ENCODE measurements around the gene C4A. TPM values are rescaled to one million over a fixed set of nuclear protein-coding genes. Genes with fewer than 3 reads are reported as not detected.

Gene C4A
- total and polyA plus RNA-seq, 2 of the 13 experiments (the other 11 are each of a cell fraction or from before 2014, with no cell fraction given): 165 to 478 TPM

DNA sequence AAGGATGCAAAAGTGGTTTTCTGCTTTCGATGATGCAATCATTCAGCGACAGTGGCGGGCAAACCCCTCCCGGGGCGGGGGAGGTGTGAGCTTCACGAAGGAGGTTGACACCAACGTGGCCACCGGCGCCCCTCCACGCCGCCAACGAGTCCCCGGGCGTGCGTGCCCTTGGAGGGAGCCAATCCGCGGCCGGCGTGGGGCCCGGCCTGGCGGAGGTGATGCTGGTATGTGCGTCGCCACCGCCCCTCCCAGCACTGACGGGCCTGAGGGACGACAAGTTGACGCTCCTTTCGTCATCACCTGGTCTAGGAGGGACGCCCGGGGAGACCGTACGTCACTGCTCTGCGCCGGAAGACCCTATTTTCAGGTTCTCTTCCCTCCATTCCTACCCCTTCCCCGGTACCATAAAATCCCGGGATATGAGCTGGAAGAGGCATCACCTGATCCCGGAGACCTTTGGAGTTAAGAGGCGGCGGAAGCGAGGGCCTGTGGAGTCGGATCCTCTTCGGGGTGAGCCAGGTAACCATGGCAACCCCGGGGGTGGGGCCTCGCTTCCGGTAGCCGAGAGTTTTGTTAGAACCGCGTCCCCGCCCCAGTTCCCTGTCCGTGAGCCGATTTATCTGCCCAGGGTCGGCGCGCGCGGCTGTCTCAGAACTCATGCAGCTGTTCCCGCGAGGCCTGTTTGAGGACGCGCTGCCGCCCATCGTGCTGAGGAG, 9.7 kb upstream of the C4A start, which contains the start of gene DXO (continued):
- TF ChIP-seq ZFP36L1 (CRISPR knock-in tag; IDR thresholded peaks at IDR 0.05) (no peak; the same call in 1 of the 2 replicates), PRMT3 (CRISPR knock-in tag; IDR thresholded peaks at IDR 0.05; ENCODE audit: borderline replicate concordance, low read depth) (no peak), ZSCAN21 (CRISPR knock-in tag; IDR thresholded peaks at IDR 0.05; ENCODE audit: borderline replicate concordance) (peak; percentile 94; the same call in 1 of the 2 replicates), HMG20A (CRISPR knock-in tag; IDR thresholded peaks at IDR 0.05; ENCODE audit: borderline replicate concordance) (peak; percentile 17; the same call in 1 of the 2 replicates), RBFOX2 (IDR thresholded peaks at IDR 0.05; ENCODE audit: low read depth, low read length) (peak; percentile 87), ZNF570 (CRISPR knock-in tag; IDR thresholded peaks at IDR 0.05; ENCODE audit: borderline replicate concordance) (no peak), ZNF556 (CRISPR knock-in tag; IDR thresholded peaks at IDR 0.05; ENCODE audit: borderline replicate concordance) (peak; percentile 9; the same call in 1 of the 2 replicates), ZMAT3 (CRISPR knock-in tag; conservative IDR thresholded peaks at IDR 0.05) (no peak), ZNF17 (CRISPR knock-in tag; IDR thresholded peaks at IDR 0.05) (no peak), THAP11 (CRISPR knock-in tag; IDR thresholded peaks at IDR 0.05) (peak; percentile 94), IKZF1 (IDR thresholded peaks at IDR 0.05) (no peak), GLI4 (CRISPR knock-in tag; IDR thresholded peaks at IDR 0.05; ENCODE audit: borderline replicate concordance) (no peak; the same call in 1 of the 2 replicates), ZMYM4 (CRISPR knock-in tag; IDR thresholded peaks at IDR 0.05) (peak; percentile 57; the same call in 1 of the 2 replicates), NFE2 (CRISPR knock-in tag; IDR thresholded peaks at IDR 0.05) (no peak), CBX5 (CRISPR knock-in tag; IDR thresholded peaks at IDR 0.05; ENCODE audit: borderline replicate concordance) (peak; percentile 67), KDM3A (CRISPR knock-in tag; IDR thresholded peaks at IDR 0.05; ENCODE audit: low read depth) (0 out of 2 replicates have a peak, but pooled peaks have one; percentile 55), SRF (IDR thresholded peaks at IDR 0.05; ENCODE audit: low read depth, low read length) (peak; percentile 61; the same call in 1 of the 2 replicates), MAFF (IDR thresholded peaks at IDR 0.05; ENCODE audit: low read depth, low read length) (no peak), ZBTB1 (CRISPR knock-in tag; IDR thresholded peaks at IDR 0.05; ENCODE audit: borderline replicate concordance) (no peak), ZNF878 (CRISPR knock-in tag; IDR thresholded peaks at IDR 0.05) (0 out of 2 replicates have a peak, but pooled peaks have one; percentile 32)
- TF ChIP-seq, protein P1, sequence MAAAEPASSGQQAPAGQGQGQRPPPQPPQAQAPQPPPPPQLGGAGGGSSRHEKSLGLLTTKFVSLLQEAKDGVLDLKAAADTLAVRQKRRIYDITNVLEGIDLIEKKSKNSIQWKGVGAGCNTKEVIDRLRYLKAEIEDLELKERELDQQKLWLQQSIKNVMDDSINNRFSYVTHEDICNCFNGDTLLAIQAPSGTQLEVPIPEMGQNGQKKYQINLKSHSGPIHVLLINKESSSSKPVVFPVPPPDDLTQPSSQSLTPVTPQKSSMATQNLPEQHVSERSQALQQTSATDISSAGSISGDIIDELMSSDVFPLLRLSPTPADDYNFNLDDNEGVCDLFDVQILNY (CRISPR knock-in tag; conservative IDR thresholded peaks at IDR 0.05): peak; percentile 53
- TF ChIP-seq, protein P2, sequence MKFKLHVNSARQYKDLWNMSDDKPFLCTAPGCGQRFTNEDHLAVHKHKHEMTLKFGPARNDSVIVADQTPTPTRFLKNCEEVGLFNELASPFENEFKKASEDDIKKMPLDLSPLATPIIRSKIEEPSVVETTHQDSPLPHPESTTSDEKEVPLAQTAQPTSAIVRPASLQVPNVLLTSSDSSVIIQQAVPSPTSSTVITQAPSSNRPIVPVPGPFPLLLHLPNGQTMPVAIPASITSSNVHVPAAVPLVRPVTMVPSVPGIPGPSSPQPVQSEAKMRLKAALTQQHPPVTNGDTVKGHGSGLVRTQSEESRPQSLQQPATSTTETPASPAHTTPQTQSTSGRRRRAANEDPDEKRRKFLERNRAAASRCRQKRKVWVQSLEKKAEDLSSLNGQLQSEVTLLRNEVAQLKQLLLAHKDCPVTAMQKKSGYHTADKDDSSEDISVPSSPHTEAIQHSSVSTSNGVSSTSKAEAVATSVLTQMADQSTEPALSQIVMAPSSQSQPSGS (CRISPR knock-in tag; IDR thresholded peaks at IDR 0.05): peak; percentile 97
- TF ChIP-seq, protein P3, sequence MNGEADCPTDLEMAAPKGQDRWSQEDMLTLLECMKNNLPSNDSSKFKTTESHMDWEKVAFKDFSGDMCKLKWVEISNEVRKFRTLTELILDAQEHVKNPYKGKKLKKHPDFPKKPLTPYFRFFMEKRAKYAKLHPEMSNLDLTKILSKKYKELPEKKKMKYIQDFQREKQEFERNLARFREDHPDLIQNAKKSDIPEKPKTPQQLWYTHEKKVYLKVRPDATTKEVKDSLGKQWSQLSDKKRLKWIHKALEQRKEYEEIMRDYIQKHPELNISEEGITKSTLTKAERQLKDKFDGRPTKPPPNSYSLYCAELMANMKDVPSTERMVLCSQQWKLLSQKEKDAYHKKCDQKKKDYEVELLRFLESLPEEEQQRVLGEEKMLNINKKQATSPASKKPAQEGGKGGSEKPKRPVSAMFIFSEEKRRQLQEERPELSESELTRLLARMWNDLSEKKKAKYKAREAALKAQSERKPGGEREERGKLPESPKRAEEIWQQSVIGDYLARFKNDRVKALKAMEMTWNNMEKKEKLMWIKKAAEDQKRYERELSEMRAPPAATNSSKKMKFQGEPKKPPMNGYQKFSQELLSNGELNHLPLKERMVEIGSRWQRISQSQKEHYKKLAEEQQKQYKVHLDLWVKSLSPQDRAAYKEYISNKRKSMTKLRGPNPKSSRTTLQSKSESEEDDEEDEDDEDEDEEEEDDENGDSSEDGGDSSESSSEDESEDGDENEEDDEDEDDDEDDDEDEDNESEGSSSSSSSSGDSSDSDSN (CRISPR knock-in tag; IDR thresholded peaks at IDR 0.05): peak; percentile 97
- TF ChIP-seq, protein P4, sequence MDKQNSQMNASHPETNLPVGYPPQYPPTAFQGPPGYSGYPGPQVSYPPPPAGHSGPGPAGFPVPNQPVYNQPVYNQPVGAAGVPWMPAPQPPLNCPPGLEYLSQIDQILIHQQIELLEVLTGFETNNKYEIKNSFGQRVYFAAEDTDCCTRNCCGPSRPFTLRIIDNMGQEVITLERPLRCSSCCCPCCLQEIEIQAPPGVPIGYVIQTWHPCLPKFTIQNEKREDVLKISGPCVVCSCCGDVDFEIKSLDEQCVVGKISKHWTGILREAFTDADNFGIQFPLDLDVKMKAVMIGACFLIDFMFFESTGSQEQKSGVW (CRISPR knock-in tag; IDR thresholded peaks at IDR 0.05; ENCODE audit: borderline replicate concordance): no peak
- TF ChIP-seq, protein P5, sequence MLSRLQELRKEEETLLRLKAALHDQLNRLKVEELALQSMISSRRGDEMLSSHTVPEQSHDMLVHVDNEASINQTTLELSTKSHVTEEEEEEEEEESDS (CRISPR knock-in tag; IDR thresholded peaks at IDR 0.05; ENCODE audit: borderline replicate concordance): no peak

Measured in HepG2 (cell line).